ENCODE results near the gene CUL2.
"Not testable (repeated sequence)": the region's sequence is repeated elsewhere in the genome, so short reads cannot be mapped to it uniquely, and the experiment has no call there.

DNA sequence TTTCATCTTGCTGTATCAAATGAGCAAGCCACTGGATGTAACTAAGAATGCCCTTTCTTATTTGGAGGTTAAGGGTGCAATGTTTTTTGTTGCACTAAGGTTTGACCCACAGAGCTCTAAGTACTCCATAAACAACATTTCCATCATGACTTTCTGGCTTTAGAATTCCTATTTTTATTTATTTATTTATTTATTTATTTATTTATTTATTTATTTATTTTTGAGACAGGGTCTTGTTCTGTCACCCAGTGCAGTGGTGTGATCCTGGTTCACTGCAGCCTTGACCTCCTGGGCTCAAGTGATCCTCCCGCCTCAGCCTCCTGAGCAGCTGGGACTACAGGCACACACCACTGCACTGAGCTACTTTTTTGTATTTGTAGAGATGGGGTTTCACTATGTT, 9.9 kb downstream of the CUL2 start:
- not testable (repeated sequence) for TF ChIP-seq POLR2A (IDR thresholded peaks at IDR 0.05)
- TF ChIP-seq, protein P1, sequence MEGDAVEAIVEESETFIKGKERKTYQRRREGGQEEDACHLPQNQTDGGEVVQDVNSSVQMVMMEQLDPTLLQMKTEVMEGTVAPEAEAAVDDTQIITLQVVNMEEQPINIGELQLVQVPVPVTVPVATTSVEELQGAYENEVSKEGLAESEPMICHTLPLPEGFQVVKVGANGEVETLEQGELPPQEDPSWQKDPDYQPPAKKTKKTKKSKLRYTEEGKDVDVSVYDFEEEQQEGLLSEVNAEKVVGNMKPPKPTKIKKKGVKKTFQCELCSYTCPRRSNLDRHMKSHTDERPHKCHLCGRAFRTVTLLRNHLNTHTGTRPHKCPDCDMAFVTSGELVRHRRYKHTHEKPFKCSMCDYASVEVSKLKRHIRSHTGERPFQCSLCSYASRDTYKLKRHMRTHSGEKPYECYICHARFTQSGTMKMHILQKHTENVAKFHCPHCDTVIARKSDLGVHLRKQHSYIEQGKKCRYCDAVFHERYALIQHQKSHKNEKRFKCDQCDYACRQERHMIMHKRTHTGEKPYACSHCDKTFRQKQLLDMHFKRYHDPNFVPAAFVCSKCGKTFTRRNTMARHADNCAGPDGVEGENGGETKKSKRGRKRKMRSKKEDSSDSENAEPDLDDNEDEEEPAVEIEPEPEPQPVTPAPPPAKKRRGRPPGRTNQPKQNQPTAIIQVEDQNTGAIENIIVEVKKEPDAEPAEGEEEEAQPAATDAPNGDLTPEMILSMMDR (IDR thresholded peaks at IDR 0.05): not testable (repeated sequence)
